GM19240 (cell line): ENCODE measurements around the gene GCNT2.
"Not testable (repeated sequence)": the region's sequence is repeated elsewhere in the genome, so short reads cannot be mapped to it uniquely, and the experiment has no call there.

Experiments used
- DNase-seq: peaks from one replicate; pipeline ENCODE4 v3.0.0; 2011; ENCODE audit warnings: low spot score; ENCODE audit not compliant: insufficient read length

GCNT2 gene

DNA sequence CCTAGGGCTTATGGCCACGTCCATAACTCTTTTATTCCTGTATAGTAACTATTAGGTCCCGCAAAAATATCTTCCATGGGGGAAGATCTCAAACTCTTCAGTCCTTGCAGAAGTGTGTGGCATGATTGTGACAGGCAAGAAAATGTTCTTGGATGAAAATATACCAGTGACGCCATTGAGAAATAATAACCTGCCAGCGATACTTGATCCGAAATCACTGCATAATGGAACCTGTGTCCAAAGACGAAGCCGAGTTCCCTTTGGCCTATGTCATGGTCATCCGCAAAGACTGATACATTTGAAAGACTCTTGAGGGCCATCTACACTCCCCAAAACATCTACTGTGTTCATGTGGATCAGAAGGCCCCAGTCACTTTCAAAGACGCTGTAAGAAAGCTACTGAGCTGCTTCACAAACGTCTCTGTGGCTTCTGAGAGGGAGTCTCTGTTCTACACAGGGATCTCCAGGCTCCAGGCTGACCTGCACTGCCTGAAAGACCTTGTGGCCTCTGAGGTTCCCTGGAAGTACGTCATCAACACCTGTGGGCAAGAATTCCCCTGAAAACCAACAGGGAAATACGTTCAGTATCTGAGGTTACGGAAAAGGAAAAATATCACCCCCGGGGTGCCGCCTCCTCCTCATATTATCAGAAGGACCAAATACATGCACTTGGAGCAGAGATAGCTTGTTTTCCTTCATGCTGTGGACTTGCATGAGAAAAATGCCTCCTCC, 6.9 kb upstream of the GCNT2 start:
- DNase-seq: no peak

DNA sequence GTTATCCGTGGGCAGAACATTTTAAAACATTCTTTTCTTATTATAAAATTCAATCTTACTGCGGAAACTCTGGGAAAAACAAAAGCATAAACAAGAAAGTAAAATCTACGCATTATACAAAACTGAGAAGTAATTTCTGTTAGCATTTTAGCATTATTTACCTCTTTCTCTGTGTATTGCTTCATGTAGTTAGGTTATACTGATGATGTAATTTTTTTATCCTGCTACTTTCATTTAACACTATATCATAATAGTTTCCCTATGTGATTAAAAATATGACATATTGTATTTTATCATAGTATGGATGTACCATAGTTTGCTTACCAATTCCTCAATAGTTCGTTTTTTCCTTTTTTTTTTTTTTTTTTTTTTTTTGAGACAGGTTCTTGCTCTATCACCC, 4.2 kb upstream of the GCNT2 start:
- no peak for DNase-seq

DNA sequence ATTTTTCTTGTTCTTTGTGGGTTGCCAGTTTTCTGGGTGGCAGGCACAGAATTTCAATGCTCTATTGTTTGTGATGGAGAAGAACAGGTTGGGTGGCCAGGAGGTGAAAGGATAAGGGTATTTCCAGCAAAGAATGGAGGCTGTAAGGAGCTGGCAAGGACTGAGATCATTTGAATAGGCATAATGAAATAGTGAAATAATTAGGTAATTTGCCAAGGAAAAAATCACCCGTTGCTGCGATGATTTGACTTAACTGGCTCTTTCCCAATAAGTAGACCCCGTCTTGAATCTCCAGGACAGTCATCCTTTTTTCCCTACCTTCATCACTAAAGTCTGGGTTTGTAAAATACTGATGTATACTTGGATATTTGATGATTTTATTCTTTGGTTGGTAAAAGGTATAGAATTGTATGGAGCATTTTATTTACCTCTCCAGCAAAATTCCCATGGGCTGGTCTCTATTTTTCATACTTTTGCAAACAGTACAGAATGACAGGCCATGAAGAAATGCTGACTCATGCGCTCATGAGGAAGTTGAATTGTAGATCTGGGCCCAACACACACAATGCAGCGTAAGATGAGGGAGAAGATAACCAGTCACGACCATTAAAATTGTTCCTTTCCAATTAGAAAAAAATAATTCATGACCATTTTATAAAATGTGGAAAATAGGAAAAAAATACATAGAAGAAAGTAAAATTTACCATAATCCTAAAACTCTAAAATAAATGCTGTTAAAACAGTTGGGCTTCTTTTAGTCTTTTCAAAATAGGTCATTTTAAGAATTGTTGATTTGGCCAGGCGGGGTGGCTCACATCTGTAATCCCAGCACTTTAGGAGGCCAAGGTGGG, 2.4 kb upstream of the GCNT2 start:
- no peak for DNase-seq

DNA sequence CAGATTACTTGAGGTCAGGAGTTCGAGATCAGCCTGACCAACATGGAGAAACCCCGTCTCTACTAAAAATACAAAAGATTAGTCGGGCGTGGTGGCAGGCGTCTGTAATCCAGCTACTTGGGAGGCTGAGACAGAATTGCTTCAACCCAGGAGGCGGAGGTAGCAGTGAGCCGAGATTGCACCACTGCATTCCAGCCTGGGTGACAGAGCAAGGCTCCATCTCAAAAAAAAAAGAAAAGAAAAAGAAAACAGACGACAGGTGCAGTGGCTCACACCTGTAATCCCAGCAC, 1.8 kb upstream of the GCNT2 start:
- DNase-seq: not testable (repeated sequence)

DNA sequence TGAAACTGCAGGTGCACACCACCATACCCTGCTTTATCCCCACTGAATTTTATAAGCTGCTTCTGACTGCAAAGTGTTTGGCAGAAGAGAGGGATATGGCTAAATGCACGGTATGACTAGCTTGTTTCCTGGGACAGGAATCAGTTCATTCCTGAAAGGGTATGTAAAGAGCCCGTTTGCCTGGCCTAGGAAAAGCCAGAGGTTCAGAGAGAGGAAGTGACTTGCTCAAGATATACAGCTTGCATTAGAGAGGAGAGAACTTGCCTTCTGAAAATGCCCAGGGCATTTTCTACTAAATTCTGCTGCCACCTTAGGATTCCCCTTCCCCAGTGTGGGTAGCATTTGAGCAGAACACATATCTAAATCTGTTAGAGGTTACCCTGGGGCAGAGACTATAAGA, 683 bp upstream of the GCNT2 start:
- no peak for DNase-seq

DNA sequence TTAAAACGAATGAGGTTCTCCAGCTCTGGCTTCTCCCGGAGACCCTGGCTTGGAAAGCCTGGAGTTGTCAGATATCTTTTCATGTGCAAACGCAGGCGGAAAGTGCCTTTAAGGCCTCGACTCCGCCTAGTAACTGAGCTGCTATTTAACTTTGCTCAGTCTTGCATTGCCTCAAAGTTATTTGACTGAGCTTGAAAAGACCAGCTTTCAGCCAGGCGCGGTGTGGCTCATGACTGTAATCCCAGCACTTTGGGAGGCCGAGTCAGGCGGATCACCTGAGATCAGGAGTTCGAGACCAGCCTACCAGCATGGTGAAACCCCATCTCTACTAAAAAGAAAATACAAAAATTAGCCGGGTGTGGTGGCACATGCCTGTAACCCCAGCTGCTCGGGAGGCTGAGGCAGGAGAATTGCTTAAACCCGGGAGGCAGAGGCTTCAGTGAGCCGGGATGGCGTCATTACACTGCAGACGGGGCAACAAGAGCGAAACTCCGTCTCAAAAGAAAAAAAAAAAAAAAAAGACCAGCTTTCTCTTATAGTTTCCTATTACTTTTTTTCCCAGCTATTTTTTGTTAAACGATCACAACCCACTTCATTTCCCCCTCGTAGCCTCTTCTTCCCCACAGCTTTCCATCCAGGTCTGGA, 1.9 kb downstream of the GCNT2 start:
- no peak for DNase-seq

DNA sequence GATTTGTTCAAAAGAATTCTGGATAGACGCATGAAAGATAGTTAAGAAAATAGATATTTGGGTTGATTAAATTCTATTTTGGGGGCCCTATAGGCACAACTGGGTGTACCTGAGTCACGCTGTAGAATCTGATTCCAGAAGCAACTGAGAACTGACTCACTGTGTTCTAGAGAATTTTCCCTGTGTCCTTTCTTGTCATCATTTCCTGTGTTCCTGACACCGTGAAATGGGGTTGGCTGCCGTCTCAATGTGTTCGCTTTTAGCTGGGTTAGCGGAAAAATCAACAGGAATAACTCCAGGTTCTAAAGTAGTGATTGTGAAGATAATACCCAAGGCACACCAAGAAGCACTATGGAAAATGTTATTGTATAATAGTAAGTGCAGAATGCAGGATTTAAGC, 5.0 kb downstream of the GCNT2 start:
- no peak for DNase-seq

DNA sequence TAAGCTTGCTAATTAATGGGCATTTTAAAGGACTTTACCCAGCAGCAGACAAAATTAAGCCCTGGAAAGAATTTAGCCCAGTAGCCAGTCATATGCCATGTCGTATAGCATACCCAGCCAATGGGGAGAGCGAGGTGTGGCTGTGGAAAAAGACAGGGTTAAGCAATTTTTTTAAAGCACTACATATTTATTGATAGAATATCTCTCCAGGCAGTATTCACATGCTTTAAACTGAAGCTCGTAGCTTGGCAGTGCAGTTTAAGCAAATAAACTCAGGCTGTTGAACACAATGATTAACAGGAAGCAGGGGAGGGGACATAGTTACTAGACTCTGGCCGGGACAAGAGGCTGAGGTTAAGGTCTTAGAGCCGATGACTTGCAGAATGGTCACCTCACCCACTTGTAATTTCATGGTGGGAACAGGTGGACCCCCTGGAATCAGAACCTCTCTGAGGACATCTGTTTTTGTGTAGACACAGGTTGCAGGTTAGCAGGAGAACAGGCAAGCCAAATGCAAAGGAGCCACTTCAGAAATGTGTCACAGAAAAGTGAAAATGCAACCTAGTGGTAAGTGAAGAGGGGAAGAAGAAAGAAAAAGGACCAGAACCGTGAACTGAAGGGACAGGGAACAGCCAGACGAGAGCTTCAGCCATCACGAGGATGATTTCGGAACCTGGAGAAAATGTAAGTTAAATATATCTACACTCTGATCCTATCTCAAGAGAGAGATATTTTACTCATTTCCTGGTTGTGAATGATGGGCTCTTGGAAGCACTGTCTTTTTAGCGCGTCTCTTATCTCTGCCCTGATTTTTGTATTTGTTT, 7.2 kb downstream of the GCNT2 start:
- peak; percentile 10 for DNase-seq

DNA sequence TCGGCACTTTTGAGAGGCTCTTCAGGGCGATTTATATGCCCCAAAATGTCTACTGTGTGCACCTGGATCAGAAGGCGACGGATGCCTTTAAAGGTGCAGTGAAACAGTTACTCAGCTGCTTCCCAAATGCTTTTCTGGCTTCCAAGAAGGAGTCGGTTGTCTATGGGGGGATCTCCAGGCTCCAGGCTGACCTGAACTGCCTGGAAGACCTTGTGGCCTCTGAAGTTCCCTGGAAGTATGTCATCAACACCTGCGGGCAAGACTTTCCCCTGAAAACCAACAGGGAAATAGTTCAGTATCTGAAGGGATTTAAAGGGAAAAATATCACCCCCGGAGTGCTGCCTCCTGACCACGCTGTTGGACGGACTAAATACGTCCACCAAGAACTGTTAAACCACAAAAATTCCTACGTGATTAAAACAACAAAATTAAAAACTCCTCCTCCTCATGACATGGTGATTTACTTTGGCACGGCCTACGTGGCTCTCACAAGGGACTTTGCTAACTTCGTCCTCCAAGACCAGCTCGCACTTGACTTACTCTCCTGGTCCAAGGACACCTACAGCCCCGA, 8.2 kb downstream of the GCNT2 start:
- no peak for DNase-seq

DNA sequence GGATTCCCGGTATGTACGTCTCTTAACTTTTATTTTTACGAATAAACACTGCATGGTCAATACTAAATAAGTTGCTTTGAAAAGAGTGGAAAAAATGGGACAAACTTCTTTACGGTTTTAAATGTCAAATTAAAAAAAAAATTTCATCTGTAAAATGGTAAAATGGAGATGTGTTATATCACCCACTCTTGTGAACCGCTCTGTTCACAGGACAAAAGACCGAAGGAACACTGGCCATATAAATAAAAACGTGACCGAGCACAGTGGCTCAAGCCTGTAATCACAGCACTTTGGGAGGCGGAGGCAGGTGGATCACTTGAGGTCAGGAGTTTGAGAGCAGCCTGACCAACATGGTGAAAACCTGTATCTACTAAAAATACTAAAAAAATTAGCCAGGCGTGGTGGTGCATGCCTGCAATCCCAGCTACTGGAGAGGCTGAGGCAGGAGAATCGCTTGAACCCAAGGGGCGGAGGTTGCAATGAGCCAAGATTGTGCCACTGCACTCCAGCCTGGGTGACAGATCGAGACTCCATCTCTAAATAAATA, 8.8 kb downstream of the GCNT2 start:
- DNase-seq: not testable (repeated sequence)

DNA sequence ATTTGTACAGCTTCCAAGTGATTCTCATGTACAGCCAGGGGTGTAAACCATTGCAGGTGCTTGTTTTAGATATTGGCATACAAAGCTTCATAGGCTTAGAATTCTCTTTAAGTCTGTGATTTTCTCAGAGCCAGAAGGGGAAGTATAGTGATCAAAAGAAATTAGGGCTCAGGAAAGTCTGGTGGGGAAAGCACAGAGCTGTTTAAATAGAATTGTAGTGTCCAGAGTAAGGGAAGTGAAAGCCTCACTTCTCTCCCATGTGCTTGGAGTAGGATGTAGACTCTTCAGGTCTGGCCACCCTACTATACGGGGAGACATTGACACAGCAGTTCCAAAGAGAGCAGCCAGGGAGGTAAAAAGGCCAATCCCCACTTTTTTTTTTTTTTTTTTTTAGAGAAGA, 10.4 kb downstream of the GCNT2 start:
- DNase-seq: no peak

DNA sequence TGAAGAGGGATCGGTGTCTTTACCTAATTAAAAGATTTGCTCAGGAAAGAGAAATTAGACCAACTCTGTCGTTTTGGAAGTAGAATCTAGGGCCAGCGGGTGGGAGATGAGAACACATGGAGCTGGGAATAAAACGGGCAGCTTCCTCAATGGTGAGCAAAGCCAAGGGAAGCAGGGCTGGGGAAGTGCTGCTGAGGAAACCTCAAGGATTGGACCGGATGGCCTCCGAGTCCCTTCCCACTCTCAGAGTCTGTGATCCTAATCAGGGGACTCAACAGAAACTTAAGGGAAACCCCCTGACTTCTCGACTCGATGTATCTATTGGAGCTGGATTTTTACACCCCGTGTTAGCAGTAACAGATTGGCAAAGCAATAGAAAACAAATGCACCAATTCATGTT, 10.8 kb downstream of the GCNT2 start:
- no peak for DNase-seq

DNA sequence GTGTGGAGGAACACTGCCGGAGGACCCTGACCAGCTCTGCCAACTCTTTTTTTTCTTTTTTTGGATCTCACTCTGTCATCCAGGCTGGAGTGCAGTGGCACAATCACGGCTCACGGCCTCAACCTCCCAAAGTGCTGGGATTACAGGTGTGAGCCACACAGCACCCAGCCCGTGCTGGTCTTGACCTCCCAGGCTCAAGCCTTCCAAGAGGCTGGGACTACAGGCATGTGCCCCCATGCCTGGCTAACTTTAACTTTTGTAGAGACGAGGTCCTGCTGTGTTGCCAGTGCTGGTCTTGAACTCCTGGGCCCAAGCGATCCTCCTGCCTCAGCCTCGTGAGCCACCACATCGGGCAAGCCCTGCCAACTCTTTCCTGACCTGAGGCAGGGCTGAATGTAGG, 11.2 kb downstream of the GCNT2 start:
- DNase-seq: no peak

DNA sequence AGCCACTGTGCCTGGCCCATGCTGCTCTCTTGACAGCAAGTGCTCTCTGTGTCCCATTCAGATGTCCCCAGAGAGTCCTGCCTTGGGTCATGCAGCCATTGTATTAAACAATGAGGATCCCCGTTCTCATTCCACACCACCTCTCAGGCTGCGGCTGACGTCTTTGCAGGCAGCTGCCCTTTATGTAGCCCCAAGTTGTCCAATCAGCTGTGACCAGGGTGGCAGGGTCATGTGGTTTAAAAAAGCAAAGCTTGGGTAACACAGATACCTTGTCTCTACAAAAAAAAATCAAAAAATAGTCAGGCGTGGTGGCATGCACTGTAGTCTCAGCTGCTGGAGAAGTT, 13.2 kb downstream of the GCNT2 start:
- DNase-seq: no peak

DNA sequence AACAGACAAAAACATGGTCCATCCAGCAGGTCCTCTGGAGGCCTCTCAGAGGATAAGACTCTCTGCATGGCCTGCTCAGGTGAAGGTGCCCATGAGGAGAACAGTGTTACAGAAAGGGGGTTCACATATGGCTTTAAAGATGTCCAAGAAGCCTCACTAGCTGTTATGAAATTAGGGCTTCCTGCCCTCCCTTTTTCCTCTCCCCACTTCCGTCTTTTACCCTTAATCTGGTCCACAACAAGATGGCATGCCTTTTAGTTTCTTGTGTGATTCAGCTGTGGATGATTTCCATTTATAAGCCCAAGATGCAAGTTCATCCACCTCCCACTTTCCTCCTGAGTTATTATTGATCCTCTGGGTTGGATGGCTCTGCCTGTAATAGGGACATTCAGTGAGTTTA, 14.0 kb downstream of the GCNT2 start:
- DNase-seq: no peak

DNA sequence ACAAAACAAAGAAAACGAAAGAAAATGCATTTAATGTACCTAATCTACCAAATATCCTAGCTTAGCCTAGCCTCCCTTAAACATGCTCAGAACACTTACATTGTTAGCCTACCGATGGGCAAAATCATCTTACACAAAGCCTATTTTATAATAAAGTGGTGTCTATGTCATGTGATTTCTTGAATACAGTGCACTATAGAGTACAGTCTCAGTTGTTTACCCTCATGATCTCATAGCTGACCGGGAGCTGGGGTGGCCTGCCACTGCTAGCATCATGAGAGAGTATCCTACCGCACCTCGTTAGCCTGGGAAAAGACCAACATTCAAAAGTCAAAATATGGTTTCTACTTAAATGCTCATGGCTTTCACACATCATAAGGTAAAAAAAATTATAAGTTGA, 16.6 kb downstream of the GCNT2 start:
- no peak for DNase-seq

DNA sequence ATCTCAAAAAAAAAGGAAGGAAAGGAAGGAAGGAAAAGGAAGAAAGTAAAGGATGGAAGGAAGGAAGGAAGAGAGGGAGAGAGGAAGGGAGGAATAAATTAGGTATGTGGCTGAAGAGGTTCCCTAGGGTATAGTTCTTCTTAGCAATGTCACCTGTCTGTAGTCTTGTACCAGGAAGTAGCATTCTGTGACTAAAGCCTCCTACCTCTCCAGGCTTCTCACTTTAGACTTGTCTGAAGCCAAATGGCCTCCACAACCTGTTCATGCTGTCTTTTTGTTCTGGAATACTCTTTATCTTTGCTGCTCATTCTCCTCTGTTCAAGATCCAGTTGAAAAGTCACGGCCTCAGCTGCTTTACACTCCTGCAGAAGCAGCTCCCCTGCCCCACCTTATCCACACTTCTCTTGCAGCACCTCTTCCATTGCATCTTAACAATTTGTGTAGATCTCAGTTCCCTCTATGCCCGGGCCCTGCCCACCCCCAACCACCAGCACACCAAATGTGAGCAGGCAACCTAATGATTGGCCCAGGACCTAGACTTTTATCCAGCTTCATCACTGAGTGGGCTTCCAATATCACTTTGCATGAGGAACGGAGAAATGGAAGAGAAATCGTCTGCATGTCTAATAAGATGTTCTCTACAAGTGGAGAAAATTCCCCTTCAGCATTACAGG, 19.1 kb downstream of the GCNT2 start:
- no peak for DNase-seq

DNA sequence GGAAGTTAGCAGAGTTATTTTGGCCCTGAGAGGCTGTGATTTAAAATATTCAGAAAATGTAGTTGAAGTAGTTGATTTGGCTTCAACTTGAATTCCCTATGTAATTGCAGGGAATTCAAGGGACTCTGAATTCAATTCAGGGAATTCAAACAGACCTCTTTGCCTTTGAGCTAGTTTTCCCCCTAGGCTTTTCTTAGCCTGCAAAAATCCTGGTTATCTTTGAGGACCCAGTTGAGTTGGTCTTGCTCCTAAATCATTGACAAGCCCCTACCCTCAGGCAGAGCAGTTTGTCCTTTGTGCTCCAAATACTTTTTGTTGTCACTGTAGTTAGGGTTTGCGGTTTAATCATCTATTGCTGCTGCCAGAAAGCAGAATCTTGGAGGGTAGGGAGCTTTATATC, 20.4 kb downstream of the GCNT2 start:
- no peak for DNase-seq

DNA sequence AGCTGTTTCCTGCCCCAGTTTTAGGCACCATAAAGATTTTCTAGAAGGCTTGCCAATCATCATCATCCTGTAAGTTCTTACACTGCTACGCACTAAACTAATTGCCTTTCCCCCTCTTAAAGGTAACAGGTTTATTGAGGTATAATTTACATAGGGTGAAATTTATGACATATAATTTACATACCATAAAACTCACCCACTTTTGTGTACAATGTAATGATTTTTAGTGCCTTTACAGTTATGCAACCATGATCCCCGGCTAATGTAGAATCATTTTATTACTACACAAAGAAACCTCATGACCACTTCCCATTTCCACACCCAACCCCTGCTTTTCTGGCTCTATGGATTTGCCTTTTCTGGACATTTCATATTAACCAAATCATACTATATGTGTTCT, 21.1 kb downstream of the GCNT2 start:
- DNase-seq: no peak

DNA sequence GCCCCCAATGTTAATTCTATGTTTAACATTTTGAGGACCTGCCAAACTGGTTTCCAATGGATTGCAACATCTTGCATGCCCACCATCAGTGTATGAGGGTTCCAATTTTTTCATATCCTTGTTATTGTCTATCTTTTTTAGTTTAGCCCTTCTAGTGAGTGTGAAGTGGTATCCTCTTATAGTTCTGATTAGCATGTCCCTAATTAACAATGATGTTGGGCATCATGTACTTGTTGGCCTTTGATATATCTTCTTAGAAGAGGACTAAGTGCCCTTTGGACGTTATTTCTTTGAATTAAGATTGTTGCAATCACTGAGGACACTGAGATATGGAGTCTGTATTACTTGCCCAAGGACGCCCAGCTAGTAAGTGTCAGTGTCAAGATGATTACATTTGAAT, 22.3 kb downstream of the GCNT2 start:
- DNase-seq: no peak

DNA sequence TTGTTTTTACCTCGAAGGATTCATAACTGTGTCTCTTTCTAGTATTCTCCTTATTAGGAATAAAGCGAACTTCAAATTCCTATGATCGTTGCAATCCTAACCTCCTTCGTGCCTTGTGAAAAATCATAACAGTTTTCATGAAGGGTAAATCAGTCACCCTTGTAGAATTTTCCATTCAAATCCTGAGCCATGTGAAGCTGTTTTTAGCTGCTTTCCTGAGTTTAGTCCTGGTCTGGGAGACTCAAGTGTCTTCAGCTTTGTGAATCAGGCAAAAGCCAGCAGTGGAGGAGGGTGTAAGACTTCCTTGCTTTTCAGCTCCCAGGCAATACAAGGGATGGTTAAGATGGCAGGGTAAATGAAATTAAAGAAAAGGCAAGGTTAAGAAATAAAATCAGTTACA, 24.3 kb downstream of the GCNT2 start:
- no peak for DNase-seq
